Posterior cingulate gyrus (tissue), 11 donors: ENCODE measurements around the gene CSF1.

Experiments used
- DNase-seq, 10 donors: peaks; one replicate each; pipeline versions ENCODE4 v3.0.0 to v3.0.0-alpha.2; 2020 to 2021; ENCODE audit warnings: mixed read lengths in 3 of 10
- intact Hi-C: fragments of 100-400 bp; cut with DNase I; formaldehyde crosslinking; loops from one replicate; pipeline ENCODE4 v1.15.1; 2023

The CSF1 gene

DNA sequence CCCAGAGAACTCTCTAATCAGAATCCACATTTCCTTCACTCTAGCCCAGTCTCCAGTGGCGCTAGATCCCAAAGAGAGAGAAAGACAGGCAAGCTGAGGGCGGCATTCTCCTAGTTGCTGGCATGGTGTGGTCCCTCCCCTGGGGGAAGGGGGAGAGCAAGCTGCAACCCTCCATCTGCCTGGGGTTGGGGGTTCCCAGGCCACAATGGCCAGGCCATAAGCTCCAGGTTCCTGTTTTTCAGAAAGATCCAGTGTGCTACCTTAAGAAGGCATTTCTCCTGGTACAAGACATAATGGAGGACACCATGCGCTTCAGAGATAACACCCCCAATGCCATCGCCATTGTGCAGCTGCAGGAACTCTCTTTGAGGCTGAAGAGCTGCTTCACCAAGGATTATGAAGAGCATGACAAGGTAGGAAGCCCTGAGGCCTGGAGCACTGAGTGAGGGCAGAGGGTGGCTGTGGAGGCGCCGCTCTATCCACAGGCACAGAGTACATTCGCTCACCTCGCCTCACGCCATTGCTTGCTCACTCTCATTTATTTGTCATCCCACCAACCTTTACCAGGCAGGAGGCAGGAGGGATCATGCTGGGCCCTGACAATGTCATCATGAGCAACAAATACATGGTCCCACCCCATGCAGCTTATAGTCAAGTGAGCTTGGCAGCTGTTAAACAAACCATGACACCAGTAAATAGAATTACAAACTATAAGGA is 6.6 kb downstream of the CSF1 start:
- intact Hi-C loops: no loop called here
- DNase-seq: peak in 2 of 10 donors; percentile 21 to 31

DNA sequence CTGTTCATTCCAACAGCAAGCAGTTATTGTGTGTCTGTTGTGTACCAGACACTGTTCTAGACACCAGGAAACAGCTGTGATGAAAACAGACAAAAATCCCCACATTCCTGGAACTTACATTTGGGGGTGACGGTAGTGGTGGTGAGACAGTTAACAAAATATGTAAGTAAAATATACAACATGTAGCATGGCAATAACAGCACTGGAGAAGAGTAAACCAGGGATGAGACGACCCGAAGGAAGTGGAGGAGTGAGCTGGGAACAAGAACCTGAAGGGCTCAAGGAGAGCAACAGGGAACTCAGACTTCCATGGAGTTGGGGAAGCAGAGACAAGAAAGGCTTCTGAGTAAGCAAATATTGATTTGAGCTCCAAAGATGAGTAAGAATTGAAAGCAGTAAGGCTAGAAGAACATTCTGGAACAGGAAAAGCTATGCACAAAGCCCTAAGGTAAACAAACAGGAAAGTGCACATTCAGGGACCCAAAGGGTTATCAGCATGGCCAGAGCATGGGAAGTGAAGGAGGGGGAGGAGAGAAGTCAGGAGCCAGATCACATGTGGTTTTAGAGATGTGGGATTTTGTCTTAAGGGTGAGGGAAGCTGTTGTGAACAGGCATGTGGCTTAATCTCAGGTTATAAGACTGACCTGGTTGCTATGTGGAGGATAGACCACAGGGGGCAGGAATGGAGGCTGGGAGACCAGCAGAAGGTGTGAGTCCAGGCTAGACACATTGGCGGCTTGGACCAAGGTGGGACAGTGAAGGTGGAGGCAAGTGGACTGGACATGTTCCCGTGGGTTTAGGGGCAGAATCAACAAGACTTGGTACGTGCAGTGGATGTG is 7.3 kb downstream of the CSF1 start:
- DNase-seq: peak in 2 of 10 donors; percentile 32 to 63
- intact Hi-C loops: no loop called here

DNA sequence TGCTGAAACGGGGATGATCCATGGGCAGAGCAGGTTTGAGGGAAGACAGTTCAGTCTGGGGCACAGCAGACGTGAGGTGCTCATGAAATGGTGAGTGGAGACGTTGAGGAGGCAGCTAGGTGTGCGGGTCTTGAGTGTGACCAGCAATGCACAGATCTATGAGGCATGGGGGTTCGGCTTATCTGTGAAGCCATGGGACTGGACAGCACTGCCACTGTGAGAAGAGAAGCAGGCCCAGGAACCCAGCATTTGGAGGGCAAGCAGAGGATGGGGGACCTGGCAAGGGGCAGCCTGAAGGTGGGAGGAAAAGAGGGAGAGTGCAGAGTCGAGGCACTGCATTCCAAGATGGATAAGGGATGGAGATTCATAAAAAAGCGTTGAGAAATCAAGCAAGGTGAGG is 8.0 kb downstream of the CSF1 start:
- DNase-seq: peak in 2 of 10 donors; percentile 37 to 43
- intact Hi-C loops: no loop called here

DNA sequence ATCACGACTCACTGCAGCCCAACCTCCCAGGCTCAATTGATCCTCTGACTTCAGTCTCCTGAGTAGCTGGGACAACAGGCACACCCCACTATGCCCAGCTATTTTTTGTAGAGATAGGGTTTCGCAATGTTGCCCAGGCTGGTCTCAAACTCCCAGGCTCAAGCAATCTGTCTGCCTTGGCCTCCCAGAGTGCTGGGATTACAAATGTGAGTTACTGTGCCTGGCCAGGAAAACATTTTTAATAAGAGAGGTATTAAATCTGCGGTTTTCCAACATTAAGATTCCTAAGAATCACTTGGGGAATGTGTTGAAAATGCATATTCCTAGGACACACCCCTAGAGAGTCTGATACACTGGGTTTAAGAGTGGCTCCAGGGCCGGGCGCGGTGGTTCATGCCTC is 8.7 kb downstream of the CSF1 start:
- peak in 1 of 10 donors; percentile 29 for DNase-seq
- intact Hi-C loops: no loop called here

DNA sequence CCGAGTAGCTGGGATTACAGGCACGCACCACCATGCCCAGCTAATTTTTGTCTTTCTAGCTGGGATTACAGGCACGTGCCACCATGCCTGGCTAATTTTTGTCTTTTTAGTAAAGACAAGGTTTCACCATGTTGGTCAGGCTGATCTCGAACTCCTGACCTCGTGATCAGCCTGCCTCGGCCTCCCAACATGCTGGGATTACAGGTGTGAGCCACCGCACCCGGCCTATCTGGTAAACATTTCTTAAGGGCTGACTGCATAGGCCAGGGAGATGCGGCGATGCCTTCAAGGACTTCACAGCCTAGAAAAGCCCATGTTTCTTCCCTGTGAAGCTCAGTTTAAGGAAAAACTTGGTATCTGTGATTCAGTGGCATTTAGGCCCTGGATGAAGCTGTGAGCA is 9.7 kb downstream of the CSF1 start:
- DNase-seq: peak in 2 of 10 donors; percentile 7 to 50
- intact Hi-C loops: loop anchor here (5.0 kb wide), 1 partner anchor 62 kb away; the partner anchor contains the start of gene AHCYL1

DNA sequence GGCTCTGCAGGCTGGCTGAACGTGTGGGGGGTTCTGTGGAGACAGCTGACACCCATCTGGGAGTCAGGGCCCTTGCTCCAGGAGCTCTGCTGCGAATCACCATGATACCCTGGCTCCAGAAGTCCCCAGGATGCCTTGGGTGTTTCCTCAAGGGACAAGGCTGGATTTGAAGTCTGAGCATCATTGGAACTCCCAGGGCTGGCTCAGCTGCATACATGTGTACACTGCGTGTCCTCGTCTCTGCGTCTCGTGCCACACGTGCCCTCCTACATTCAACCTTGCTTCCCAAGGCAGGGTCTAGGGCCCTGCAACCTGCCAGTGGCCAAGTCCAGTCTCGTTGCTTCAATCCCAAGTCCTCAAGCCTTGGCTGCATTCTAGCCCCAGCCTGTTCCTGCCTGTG is 11.7 kb downstream of the CSF1 start:
- DNase-seq: peak in 1 of 10 donors; percentile 24
- intact Hi-C loops: loop anchor here (5.0 kb wide), 1 partner anchor 60 kb away; the partner anchor contains the start of gene AHCYL1

DNA sequence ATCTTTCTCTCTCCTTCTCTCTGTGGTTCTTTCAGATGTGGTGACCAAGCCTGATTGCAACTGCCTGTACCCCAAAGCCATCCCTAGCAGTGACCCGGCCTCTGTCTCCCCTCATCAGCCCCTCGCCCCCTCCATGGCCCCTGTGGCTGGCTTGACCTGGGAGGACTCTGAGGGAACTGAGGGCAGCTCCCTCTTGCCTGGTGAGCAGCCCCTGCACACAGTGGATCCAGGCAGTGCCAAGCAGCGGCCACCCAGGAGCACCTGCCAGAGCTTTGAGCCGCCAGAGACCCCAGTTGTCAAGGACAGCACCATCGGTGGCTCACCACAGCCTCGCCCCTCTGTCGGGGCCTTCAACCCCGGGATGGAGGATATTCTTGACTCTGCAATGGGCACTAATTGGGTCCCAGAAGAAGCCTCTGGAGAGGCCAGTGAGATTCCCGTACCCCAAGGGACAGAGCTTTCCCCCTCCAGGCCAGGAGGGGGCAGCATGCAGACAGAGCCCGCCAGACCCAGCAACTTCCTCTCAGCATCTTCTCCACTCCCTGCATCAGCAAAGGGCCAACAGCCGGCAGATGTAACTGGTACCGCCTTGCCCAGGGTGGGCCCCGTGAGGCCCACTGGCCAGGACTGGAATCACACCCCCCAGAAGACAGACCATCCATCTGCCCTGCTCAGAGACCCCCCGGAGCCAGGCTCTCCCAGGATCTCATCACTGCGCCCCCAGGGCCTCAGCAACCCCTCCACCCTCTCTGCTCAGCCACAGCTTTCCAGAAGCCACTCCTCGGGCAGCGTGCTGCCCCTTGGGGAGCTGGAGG is 12.7 kb downstream of the CSF1 start:
- intact Hi-C loops: loop anchor here (5.0 kb wide), 1 partner anchor 59 kb away; the partner anchor contains the start of gene AHCYL1
- DNase-seq: peak in 2 of 10 donors; percentile 52 to 67

DNA sequence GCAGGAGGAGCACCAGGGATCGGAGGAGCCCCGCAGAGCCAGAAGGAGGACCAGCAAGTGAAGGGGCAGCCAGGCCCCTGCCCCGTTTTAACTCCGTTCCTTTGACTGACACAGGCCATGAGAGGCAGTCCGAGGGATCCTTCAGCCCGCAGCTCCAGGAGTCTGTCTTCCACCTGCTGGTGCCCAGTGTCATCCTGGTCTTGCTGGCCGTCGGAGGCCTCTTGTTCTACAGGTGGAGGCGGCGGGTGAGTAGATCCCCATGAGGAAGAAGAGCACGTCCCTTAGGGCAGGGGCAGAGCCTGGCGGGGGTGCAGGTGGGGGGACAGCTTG is 13.3 kb downstream of the CSF1 start:
- intact Hi-C loops: loop anchor here (5.0 kb wide), 1 partner anchor 58 kb away; the partner anchor contains the start of gene AHCYL1
- DNase-seq: peak in 1 of 10 donors; percentile 72

DNA sequence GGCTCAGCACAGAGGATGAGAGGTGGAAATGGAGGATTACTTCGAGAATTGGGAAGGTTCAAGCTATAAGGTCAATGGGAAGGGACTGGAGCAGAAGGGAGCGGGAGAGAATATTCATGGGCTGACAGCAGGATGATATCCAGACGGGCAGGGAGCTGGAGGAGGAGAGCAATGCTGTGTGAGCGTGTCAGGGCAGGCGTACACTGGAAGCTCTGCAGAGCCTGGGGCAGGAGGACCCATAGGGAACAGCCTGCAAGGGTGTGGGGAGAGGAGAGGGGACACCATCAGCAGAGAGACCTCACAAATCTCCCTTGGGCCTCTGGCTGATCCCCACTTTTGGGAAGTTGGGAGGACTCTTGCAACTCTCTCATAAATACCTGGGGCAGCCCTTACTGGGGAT is 13.7 kb downstream of the CSF1 start:
- intact Hi-C loops: loop anchor here (5.0 kb wide), 1 partner anchor 58 kb away; the partner anchor contains the start of gene AHCYL1
- peak in 1 of 10 donors; percentile 69 for DNase-seq

DNA sequence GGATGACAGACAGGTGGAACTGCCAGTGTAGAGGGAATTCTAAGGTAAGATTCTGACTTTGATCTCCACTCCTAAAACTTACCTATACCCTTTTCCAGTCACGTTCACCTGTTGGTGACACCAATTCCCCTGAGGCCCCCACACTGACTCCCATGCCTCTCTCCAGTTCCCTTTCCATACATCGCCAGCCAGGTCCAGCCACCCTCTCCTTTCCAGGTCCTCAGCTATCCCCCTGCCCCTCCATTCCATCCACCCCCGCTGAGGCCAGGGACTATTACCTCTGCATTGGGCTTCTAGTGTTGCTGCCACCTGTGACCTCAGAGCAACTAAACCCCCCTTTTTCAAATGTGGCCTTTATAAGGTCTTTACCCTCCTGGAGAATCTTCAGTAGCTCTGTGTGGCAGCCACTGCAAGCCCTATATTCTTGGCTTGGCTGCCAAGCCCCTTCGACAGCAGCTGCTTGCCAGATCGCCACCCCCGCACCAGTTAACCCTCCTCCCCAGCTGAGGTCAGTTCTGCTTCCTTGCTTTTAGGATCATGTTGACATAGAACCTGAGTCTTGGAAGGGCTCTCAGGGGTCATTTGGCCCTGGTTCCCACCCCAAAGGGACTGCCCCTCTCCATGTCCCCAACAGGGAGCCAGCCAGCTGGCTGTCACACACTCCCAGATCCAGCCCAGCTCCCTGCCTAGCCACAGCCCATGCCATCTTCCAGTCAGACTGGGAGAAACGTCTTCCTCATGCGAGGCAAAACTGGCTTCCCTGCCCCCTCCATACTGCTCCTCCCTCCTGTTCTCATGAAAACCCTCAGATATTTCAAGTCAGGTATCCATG is 14.7 kb downstream of the CSF1 start:
- DNase-seq: no peak
- intact Hi-C loops: no loop called here

DNA sequence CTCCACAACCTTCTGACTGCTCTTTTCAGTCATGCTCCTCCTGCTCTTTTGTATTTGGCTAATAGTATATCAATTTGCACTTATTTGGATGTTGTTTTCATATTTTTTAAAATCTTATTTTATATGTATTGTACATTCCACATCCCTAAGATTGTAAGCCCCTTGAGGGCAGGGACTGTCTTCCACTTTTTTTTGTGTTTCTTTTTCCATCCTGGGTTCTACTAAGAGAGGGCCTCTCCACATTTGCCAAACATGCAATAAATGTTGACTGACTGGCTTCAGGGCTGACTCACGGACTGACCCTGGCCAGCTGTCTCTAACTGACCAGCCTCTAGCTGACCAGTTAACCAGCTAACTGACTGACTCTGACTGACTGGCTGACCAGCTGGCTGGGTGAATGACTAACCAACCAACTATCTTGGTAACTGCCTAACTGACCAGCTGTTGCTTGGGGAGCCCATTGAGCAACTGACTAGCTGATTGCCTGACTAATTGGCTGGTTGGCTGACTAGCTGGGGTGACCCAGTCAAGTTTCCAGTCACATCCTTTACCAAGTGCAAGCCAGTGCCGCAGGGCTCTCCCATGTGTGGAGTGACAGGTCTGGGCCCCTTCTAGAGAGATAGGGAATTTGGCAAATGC is 16.1 kb downstream of the CSF1 start:
- DNase-seq: no peak

DNA sequence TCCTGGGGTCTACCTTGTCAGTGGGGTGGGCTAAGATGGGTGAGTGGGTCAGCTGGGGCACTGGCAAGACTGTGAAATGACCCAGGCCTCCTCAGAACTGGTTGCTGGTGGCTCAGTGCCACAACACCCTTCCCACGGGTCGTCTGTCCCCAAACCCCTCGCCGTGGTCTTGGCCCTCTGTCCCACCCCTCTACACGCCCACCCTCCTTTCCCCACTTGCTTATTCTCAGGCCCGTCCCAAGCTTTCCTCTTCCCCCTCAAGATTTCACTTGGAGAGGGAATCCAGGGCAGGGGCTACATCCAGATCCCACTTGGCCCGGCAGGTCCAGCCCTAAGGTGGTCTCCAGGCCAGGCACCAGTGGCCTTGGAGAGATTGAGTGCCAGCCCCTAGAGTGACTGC is 16.7 kb downstream of the CSF1 start:
- DNase-seq: no peak
- intact Hi-C loops: no loop called here

More for the DNA sequence above, 16.1 kb downstream of the CSF1 start:
- intact Hi-C loops: no loop called here

DNA sequence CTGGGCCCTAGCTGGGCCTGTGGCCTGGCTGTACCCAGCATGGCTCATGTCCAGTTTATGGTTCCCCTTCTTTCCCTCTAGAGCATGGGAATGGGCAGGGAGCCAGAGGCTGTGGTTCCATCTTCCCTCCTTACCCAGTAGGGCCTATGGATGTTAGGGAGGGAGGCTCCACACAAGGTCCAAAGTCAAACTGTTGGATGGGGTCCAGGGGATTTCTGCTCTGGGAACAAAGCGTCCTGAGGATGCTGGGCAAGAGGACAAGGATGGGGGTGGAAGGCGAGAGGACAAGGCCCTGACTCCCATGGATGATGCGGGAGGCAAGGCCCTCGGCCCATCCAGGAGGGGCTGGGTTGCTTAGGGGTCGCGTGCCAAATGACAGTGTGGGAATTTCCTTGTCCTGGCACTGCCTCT is 17.3 kb downstream of the CSF1 start:
- intact Hi-C loops: no loop called here
- DNase-seq: peak in 4 of 10 donors; percentile 27 to 57 (median 46)

DNA sequence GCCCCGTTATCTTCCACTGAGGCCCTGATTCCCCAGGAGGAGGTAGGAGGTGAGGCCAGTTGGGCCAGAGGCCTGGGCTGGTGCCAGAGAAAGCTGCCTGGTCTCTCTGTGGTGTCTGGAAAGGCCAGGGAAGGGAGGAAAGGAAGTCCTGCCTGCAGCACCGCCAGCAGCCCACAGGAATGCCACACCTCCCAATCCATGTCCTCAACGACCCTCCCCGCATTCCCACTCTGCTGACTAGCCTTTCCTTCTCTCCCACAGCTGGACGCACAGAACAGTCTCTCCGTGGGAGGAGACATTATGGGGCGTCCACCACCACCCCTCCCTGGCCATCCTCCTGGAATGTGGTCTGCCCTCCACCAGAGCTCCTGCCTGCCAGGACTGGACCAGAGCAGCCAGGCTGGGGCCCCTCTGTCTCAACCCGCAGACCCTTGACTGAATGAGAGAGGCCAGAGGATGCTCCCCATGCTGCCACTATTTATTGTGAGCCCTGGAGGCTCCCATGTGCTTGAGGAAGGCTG is 18.0 kb downstream of the CSF1 start:
- intact Hi-C loops: no loop called here

DNA sequence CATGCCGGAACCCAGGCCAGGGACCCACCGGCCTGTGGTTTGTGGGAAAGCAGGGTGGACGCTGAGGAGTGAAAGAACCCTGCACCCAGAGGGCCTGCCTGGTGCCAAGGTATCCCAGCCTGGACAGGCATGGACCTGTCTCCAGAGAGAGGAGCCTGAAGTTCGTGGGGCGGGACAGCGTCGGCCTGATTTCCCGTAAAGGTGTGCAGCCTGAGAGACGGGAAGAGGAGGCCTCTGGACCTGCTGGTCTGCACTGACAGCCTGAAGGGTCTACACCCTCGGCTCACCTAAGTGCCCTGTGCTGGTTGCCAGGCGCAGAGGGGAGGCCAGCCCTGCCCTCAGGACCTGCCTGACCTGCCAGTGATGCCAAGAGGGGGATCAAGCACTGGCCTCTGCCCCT is 18.5 kb downstream of the CSF1 start:
- intact Hi-C loops: no loop called here
- DNase-seq: no peak

More for the DNA sequence above, 18.0 kb downstream of the CSF1 start:
- DNase-seq: no peak

DNA sequence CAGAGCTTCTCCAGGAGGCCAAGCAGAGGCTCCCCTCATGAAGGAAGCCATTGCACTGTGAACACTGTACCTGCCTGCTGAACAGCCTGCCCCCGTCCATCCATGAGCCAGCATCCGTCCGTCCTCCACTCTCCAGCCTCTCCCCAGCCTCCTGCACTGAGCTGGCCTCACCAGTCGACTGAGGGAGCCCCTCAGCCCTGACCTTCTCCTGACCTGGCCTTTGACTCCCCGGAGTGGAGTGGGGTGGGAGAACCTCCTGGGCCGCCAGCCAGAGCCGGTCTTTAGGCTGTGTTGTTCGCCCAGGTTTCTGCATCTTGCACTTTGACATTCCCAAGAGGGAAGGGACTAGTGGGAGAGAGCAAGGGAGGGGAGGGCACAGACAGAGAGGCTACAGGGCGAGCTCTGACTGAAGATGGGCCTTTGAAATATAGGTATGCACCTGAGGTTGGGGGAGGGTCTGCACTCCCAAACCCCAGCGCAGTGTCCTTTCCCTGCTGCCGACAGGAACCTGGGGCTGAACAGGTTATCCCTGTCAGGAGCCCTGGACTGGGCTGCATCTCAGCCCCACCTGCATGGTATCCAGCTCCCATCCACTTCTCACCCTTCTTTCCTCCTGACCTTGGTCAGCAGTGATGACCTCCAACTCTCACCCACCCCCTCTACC is 19.1 kb downstream of the CSF1 start:
- intact Hi-C loops: no loop called here
- no peak for DNase-seq

DNA sequence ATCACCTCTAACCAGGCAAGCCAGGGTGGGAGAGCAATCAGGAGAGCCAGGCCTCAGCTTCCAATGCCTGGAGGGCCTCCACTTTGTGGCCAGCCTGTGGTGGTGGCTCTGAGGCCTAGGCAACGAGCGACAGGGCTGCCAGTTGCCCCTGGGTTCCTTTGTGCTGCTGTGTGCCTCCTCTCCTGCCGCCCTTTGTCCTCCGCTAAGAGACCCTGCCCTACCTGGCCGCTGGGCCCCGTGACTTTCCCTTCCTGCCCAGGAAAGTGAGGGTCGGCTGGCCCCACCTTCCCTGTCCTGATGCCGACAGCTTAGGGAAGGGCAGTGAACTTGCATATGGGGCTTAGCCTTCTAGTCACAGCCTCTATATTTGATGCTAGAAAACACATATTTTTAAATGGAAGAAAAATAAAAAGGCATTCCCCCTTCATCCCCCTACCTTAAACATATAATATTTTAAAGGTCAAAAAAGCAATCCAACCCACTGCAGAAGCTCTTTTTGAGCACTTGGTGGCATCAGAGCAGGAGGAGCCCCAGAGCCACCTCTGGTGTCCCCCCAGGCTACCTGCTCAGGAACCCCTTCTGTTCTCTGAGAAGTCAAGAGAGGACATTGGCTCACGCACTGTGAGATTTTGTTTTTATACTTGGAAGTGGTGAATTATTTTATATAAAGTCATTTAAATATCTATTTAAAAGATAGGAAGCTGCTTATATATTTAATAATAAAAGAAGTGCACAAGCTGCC is 19.8 kb downstream of the CSF1 start:
- intact Hi-C loops: no loop called here
- no peak for DNase-seq
